Heart right ventricle (tissue), 16 donors: ENCODE measurements around the gene SEMA3A. TPM values are rescaled to one million over a fixed set of nuclear protein-coding genes. Genes with fewer than 3 reads are reported as not detected.

ENCODE experiments used
- ATAC-seq, 8 donors: fragments of 200-7000 bp; cut with Tn5 transposase; one replicate each; pipeline ENCODE4 v1.9.1; 2020; ENCODE audit warnings: mild to moderate bottlenecking in 8 of 8, moderate library complexity in 8 of 8, moderate number of reproducible peaks in 1 of 8
- DNase-seq, 2 donors: peaks; one replicate each; pipeline ENCODE4 v3.0.0-alpha.2; 2020
- H3K27ac ChIP-seq, 10 donors: fragments of 200-600 bp; sonication (generic) in 2 of 10; one replicate each; pipeline versions ENCODE4 v1.5.0 to v1.8.0; 2020 to 2022; ENCODE audit warnings: mild to moderate bottlenecking in 3 of 10
- H3K27me3 ChIP-seq, 7 donors: fragments of 200-600 bp; one replicate each; pipeline ENCODE4 v1.8.0; 2021 to 2022; ENCODE audit warnings: mild to moderate bottlenecking in 2 of 7
- H3K36me3 ChIP-seq, 9 donors: fragments of 200-600 bp; sonication (generic) in 1 of 9; one replicate each; pipeline versions ENCODE4 v1.5.0 to v1.8.0; 2020 to 2022; ENCODE audit warnings: mild to moderate bottlenecking in 2 of 9
- H3K4me1 ChIP-seq, 9 donors: fragments of 200-600 bp; sonication (generic) in 1 of 9; one replicate each; pipeline versions ENCODE4 v1.5.0 to v1.8.0; 2020 to 2022; ENCODE audit warnings: mild to moderate bottlenecking in 4 of 9
- H3K4me3 ChIP-seq, 10 donors: fragments of 200-600 bp; sonication (generic) in 2 of 10; one replicate each; pipeline versions ENCODE4 v1.5.0 to v1.8.0; 2020 to 2022; ENCODE audit warnings: mild to moderate bottlenecking in 7 of 10, moderate library complexity in 2 of 10
- H3K9me3 ChIP-seq, 11 donors: fragments of 200-600 bp in 10 of 11; sonication (generic) in 2 of 11; one replicate each; pipeline versions ENCODE4 v1.5.0 to v1.8.0; 2013 to 2022; ENCODE audit warnings: mild to moderate bottlenecking in 2 of 11, control low read depth in 1 of 11, moderate library complexity in 1 of 11
- WGBS, 2 donors: extraction: QIAGEN DNeasy Blood & Tissue Kit; methylation state at CpG; one replicate each; pipeline ENCODE4 v1.1.7; 2013; ENCODE audit warnings: inconsistent platforms in 1 of 2; 5-methylcytosine and 5-hydroxymethylcytosine counted together
- intact Hi-C, 10 donors: fragments of 100-400 bp; cut with DNase I; formaldehyde crosslinking; loops; one replicate each; pipeline versions ENCODE4 v1.11.1 to v1.14.2; 2022
- polyA plus RNA-seq, 2 donors: library from polyadenylated mRNA; stranded (reverse); fragments of 200-250 nt; gene quantifications; one replicate each; pipeline ENCODE4 v1.2.3, GENCODE V29; 2013
- total RNA-seq, 10 donors: library from RNA; stranded (reverse); fragmentation: NEBNext Ultra II Directional in 3 of 10; extraction: Animal tissue kit (Norgen Biotek cat#: 25700) in 3 of 10; gene quantifications; one replicate each; pipeline versions ENCODE4 v1.2.1 to v1.2.4, GENCODE V29; 2021 to 2023
- TF ChIP-seq, protein P1 (sequence below), 9 donors: fragments of 200-600 bp; sonication (generic) in 2 of 9; IDR thresholded peaks; one replicate each; pipeline versions ENCODE4 v1.5.0 to v1.8.0; 2021 to 2022; ENCODE audit warnings: antibody characterized with exemption in 9 of 9, mild to moderate bottlenecking in 5 of 9, moderate library complexity in 1 of 9
- donor health status: Arrhythmogenic right ventricular cardiomyopathy.
- donor health status: ischemic (EF 13 %, LVEDD 7.1; RV severe dilation, severe dysfunction).
- donor health status: healthy with polysubstance abuse.
- donor health status: DM: no; HTN: yes; CAD: no.
- donor health status: DM: no; HTN: no; CAD: no.
- donor health status: ischemic (EF 25% LVEDD 6.9; RV normal size, moderate dysfunction).
- donor health status: ischemic (EF 25% LVEDD 5.7; RV mildly dilated, moderate dysfunction).
- donor health status: healthy.
- donor health status: DM: yes; HTN: yes; CAD: no.
- donor health status: Ischemic cardiomyopathy.
- donor health status: ischemic (EF 35%, LVEDD 5.7; RV mildly dilated, moderate dysfunction).
- donor health status: nonischemic (EF 11% LVEDD 7.7; RV severe dilation, severe dysfunction).
- donor health status: DM: yes; HTN: yes; CAD: no.
- donor health status: PGD.
- donor health status: ischemic (EF 29% LVEDD 5.4; RV normal size, mild dysfunction).
- donor health status: nonischemic (EF 23%, LVEDD 6.1; RV moderate dilation, normal function).

Gene SEMA3A
- total and polyA plus RNA-seq, 12 donors = 0.19 to 5.3 (median 1.5) TPM

DNA sequence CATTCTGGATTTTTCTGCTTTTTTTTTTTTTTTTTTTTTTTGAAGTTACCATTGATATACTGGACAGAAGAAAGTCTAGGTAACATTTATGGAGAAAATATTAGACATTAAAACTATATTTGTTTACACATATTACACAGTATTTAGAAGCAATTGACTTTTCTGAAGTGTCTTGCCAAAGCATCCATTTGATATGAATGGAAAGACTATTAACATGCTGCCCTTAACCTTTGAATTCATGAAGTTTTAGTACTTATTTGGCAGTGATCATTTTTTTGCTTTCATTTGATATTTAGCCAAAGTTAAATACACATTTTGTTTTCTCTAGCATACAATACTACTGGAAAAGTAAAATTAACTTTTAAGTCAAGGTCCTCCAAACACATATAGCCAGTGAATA is 210.0 kb downstream of the SEMA3A start:
- intact Hi-C loops = loop anchor here in 1 of 10 donors (5.0 kb wide), 1 partner anchor 203 kb away; no protein-coding TSS in a partner anchor
- TF ChIP-seq, protein P1, sequence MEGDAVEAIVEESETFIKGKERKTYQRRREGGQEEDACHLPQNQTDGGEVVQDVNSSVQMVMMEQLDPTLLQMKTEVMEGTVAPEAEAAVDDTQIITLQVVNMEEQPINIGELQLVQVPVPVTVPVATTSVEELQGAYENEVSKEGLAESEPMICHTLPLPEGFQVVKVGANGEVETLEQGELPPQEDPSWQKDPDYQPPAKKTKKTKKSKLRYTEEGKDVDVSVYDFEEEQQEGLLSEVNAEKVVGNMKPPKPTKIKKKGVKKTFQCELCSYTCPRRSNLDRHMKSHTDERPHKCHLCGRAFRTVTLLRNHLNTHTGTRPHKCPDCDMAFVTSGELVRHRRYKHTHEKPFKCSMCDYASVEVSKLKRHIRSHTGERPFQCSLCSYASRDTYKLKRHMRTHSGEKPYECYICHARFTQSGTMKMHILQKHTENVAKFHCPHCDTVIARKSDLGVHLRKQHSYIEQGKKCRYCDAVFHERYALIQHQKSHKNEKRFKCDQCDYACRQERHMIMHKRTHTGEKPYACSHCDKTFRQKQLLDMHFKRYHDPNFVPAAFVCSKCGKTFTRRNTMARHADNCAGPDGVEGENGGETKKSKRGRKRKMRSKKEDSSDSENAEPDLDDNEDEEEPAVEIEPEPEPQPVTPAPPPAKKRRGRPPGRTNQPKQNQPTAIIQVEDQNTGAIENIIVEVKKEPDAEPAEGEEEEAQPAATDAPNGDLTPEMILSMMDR (IDR thresholded peaks at IDR 0.05) = no peak
- Histone ChIP-seq H3K36me3 (no peaks in the 10 kb centered on the region), H3K4me1 (peaks cover 0 to 4% (median 0%) of the 10 kb centered on the region in 9 donors), H3K27me3 (no peaks in the 10 kb centered on the region), H3K27ac (no peak overlapping the region), H3K4me3 (no peak overlapping the region), H3K9me3 (peaks cover 0 to 5% (median 0%) of the 10 kb centered on the region in 11 donors)
- no peak for ATAC-seq
- no peak for DNase-seq

DNA sequence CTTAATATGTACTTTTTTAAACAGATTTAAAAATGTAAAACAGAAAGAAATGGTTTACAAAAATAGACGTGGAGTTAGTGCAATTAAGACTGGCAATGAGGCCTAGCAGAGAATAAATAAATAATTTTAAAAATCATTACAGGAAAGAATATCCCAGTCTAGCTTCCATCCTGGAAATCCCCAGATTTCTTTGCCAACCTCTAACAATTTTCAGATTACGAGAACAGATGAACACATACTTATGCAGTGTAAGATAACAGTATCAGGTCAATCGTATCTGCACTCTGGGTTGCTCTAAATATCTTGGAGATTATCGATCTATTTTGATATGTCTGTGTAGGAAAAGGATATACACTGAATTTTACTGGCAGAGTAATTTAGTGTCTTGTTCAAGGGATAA is 210.5 kb downstream of the SEMA3A start:
- DNase-seq (no peak), ATAC-seq (no peak)
- Histone ChIP-seq H3K27me3 (no peaks in the 10 kb centered on the region), H3K9me3 (peaks cover 0 to 5% (median 0%) of the 10 kb centered on the region in 11 donors), H3K36me3 (no peaks in the 10 kb centered on the region), H3K4me3 (no peak overlapping the region), H3K27ac (no peak overlapping the region), H3K4me1 (peaks cover 0 to 4% (median 0%) of the 10 kb centered on the region in 9 donors)
- intact Hi-C loops = loop anchor here in 1 of 10 donors (5.0 kb wide), 1 partner anchor 203 kb away; no protein-coding TSS in a partner anchor
- TF ChIP-seq, protein P1 (IDR thresholded peaks at IDR 0.05) = no peak
- whole genome bisulfite sequencing, 2 donors = 36 to 41% methylated on average over 4 of the region's 4 CpGs

DNA sequence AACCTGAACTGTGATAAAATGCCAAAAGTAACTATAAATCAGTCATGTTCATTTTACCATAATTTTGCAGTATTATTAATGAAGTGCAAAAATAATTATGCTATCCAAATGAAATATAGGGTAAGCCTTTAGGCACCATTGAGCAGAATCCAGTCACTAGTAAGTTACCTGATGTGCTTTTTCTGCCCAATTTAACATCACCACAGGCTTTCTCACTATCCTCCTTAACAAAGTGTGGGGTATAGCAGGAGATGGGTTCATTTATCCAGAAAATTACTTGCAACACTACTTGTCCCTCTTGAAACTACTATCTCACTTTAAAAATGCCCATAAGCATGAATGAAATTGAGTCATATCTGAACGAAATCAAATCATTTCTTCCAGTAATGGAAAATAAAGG is 211.0 kb downstream of the SEMA3A start:
- WGBS, 2 donors = 74 to 76% methylated on average over 1 of the region's 1 CpG
- H3K36me3 ChIP-seq = no peaks in the 10 kb centered on the region
- DNase-seq (no peak), ATAC-seq (no peak)
- intact Hi-C loops = loop anchor here in 1 of 10 donors (5.0 kb wide), 1 partner anchor 204 kb away; no protein-coding TSS in a partner anchor
- no peak overlapping the region for H3K27ac ChIP-seq
- H3K4me3 ChIP-seq = no peak overlapping the region
- peaks cover 0 to 5% (median 0%) of the 10 kb centered on the region in 11 donors for H3K9me3 ChIP-seq
- H3K4me1 ChIP-seq = peaks cover 0 to 4% (median 0%) of the 10 kb centered on the region in 9 donors
- no peaks in the 10 kb centered on the region for H3K27me3 ChIP-seq
- TF ChIP-seq, protein P1 (IDR thresholded peaks at IDR 0.05) = no peak

DNA sequence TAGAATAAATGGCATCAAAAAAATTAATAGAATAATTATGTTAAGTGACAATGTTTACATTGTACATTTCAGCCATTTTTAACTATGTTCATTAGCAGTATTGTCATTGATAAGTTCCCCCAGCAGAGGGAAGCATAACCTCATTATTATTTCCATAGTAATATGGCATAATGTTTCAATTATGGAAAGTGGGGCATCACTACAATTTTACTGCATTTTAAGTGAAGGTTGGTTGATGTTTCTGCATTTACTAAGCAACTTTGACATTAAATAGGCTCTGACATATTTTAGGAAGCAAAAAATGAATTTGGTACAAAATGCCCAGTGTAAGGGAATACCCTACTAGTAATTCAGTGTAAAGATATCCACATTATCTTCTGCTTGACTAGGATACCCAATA is 218.3 kb downstream of the SEMA3A start:
- Histone ChIP-seq H3K4me3 (no peak overlapping the region), H3K36me3 (no peaks in the 10 kb centered on the region), H3K9me3 (no peaks in the 10 kb centered on the region), H3K27ac (no peak overlapping the region), H3K27me3 (no peaks in the 10 kb centered on the region), H3K4me1 (no peaks in the 10 kb centered on the region)
- intact Hi-C loops = loop anchor here (1.0 to 10.0 kb wide), 8 partner anchors 208 to 1047 kb away; no protein-coding TSS in a partner anchor
- TF ChIP-seq, protein P1 (IDR thresholded peaks at IDR 0.05) = peak; percentile 25 to 83 (median 69)
- DNase-seq (peak in 1 of 2 donors; percentile 4), ATAC-seq (no peak)
